ENCODE measurements around the gene CEP70. TPM values are rescaled to one million over a fixed set of nuclear protein-coding genes. Genes with fewer than 3 reads are reported as not detected.
"Not testable (repeated sequence)": the region's sequence is repeated elsewhere in the genome, so short reads cannot be mapped to it uniquely, and the experiment has no call there.

Gene CEP70
- total and polyA plus RNA-seq, 5 donors = 17.0 to 46.9 (median 38.5) TPM

DNA sequence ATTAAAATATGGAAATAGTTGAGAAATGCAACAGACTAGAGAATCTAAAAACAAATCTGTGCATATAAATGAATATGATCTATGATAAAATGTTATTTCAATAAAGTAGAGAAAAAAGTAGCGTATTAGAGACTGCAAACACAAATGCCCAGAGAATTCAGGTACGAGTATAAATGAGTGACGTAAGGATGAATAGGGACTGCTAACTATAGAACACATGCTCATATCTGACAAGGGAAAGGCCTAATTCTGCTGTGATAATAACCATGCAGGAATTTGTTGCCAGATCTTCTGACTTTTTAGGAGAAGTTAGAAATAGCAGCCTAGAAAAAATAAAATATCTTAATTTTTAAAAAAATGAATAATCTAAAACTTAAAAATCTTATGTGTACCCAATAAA is 86.5 kb downstream of the CEP70 start:
- intact Hi-C loops (cut with DNase I) = no loop called here
- Histone ChIP-seq H3K9me3 (ENCODE audit: control insufficient read depth, low read length) (no peaks in the 10 kb centered on the region), H3K4me1 (ENCODE audit: control insufficient read depth, insufficient read depth, low read length) (no peaks in the 10 kb centered on the region), H3K27ac (ENCODE audit: low read length) (no peak overlapping the region), H3K27me3 (ENCODE audit: control insufficient read depth, insufficient read depth) (no peaks in the 10 kb centered on the region), H3K4me3 (ENCODE audit: low read length) (no peak overlapping the region)
- no peak for ATAC-seq
- 83% methylated on average over 3 of the region's 3 CpGs for WGBS
- no peak for DNase-seq

GRCh38 chr3:138498991-138499390 is 95.1 kb downstream of the CEP70 start:
- DNase-seq (no peak), ATAC-seq (no peak)
- no peaks in the 10 kb centered on the region for H3K27me3 ChIP-seq (ENCODE audit: control insufficient read depth, insufficient read depth)
- intact Hi-C loops (cut with DNase I) = no loop called here
- no peaks in the 10 kb centered on the region for H3K9me3 ChIP-seq (ENCODE audit: control insufficient read depth, low read length)
- H3K27ac ChIP-seq (ENCODE audit: low read length) = no peak overlapping the region
- H3K4me3 ChIP-seq (ENCODE audit: low read length) = no peak overlapping the region
- no peaks in the 10 kb centered on the region for H3K4me1 ChIP-seq (ENCODE audit: control insufficient read depth, insufficient read depth, low read length)

- H3K4me3 ChIP-seq (ENCODE audit: low read length) = no peak overlapping the region
- DNase-seq = no peak
- no peaks in the 10 kb centered on the region for H3K9me3 ChIP-seq (ENCODE audit: control insufficient read depth, low read length)
- H3K4me1 ChIP-seq (ENCODE audit: control insufficient read depth, insufficient read depth, low read length) = peaks cover 6% of the 10 kb centered on the region
- 97% methylated on average over 1 of the region's 1 CpG for WGBS
- H3K27ac ChIP-seq (ENCODE audit: low read length) = no peak overlapping the region
- no peak for ATAC-seq
- intact Hi-C loops (cut with DNase I) = no loop called here
- H3K27me3 ChIP-seq (ENCODE audit: control insufficient read depth, insufficient read depth) = no peaks in the 10 kb centered on the region
These were observed 96.2 kb downstream of the CEP70 start for GRCh38 chr3:138497851-138498250.

- Histone ChIP-seq H3K4me1 (ENCODE audit: control insufficient read depth, insufficient read depth, low read length) (peaks cover 7% of the 10 kb centered on the region), H3K4me3 (ENCODE audit: low read length) (no peak overlapping the region), H3K27me3 (ENCODE audit: control insufficient read depth, insufficient read depth) (no peaks in the 10 kb centered on the region), H3K27ac (ENCODE audit: low read length) (no peak overlapping the region), H3K9me3 (ENCODE audit: control insufficient read depth, low read length) (no peaks in the 10 kb centered on the region)
- DNase-seq (no peak), ATAC-seq (no peak)
- intact Hi-C loops (cut with DNase I) = no loop called here
These were observed 97.0 kb downstream of the CEP70 start for GRCh38 chr3:138497021-138497420.

DNA sequence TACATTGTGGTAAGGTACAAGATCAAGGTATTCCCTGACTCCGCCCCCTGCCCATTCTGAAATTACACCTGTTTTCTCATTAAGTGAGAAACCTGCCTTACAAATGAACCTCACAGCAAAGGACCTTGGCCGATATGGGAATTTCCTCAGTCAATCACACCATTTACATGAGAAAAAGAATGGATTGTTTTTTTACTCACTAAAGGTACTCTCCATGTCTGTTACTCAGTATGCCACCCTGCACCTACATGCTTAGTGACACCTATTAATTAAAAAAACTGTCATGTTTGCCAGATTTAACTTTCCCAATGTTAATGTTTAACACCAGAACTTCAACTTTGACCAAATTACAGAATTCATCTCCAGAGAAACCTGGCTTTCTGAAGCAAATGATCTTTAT is 97.6 kb downstream of the CEP70 start:
- ATAC-seq (no peak), DNase-seq (no peak)
- H3K4me3 ChIP-seq (ENCODE audit: low read length) = no peak overlapping the region
- intact Hi-C loops (cut with DNase I) = no loop called here
- H3K9me3 ChIP-seq (ENCODE audit: control insufficient read depth, low read length) = no peaks in the 10 kb centered on the region
- 94% methylated on average over 2 of the region's 2 CpGs for WGBS
- H3K4me1 ChIP-seq (ENCODE audit: control insufficient read depth, insufficient read depth, low read length) = peaks cover 7% of the 10 kb centered on the region
- H3K27me3 ChIP-seq (ENCODE audit: control insufficient read depth, insufficient read depth) = no peaks in the 10 kb centered on the region
- H3K27ac ChIP-seq (ENCODE audit: low read length) = no peak overlapping the region

- ATAC-seq; H3K4me3 ChIP-seq (ENCODE audit: low read length); H3K4me1 ChIP-seq (ENCODE audit: control insufficient read depth, insufficient read depth, low read length); H3K27ac ChIP-seq (ENCODE audit: low read length); DNase-seq; intact Hi-C loops (cut with DNase I); H3K27me3 ChIP-seq (ENCODE audit: control insufficient read depth, insufficient read depth); H3K9me3 ChIP-seq (ENCODE audit: control insufficient read depth, low read length): not testable (repeated sequence)
- WGBS = 80% methylated on average over 3 of the region's 3 CpGs
These were observed 98.4 kb downstream of the CEP70 start for GRCh38 chr3:138495638-138496037.

DNA sequence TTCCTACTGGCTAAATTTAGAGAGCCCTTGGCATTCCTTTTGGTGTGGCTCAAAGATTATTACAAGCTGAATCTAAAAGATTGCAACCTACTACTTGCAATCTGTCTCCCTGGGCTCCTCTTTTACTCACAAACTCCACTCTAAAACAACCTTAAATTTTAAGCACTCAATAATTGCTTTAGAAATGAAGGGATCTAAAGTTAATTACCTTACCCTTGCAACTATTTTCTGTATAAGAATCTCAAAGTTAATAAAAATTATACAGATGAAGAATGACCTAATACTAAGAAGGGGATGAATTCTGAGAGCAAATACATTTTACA is 99.5 kb downstream of the CEP70 start:
- no peaks in the 10 kb centered on the region for H3K27me3 ChIP-seq (ENCODE audit: control insufficient read depth, insufficient read depth)

GRCh38 chr3:138493804-138494606 is 100.1 kb downstream of the CEP70 start:
- H3K4me1 ChIP-seq (ENCODE audit: control insufficient read depth, insufficient read depth, low read length) = peaks cover 7% of the 10 kb centered on the region
- no peak overlapping the region for H3K4me3 ChIP-seq (ENCODE audit: low read length)
- no peaks in the 10 kb centered on the region for H3K9me3 ChIP-seq (ENCODE audit: control insufficient read depth, low read length)
- intact Hi-C loops (cut with DNase I) = no loop called here
- WGBS = 80% methylated on average over 3 of the region's 3 CpGs
- H3K27me3 ChIP-seq (ENCODE audit: control insufficient read depth, insufficient read depth) = no peaks in the 10 kb centered on the region
- peak; percentile 78 to 79 for ATAC-seq
- no peak for DNase-seq
- peak overlapping the region; percentile 78 for H3K27ac ChIP-seq (ENCODE audit: low read length)

More for the DNA sequence above, 99.5 kb downstream of the CEP70 start:
- intact Hi-C loops (cut with DNase I) = no loop called here
- no peaks in the 10 kb centered on the region for H3K9me3 ChIP-seq (ENCODE audit: control insufficient read depth, low read length)
- no peak for ATAC-seq
- no peak overlapping the region for H3K4me3 ChIP-seq (ENCODE audit: low read length)
- H3K4me1 ChIP-seq (ENCODE audit: control insufficient read depth, insufficient read depth, low read length) = peaks cover 7% of the 10 kb centered on the region
- no peak for DNase-seq
- H3K27ac ChIP-seq (ENCODE audit: low read length) = no peak overlapping the region

GRCh38 chr3:138492980-138493675 is 100.9 kb downstream of the CEP70 start:
- peak; percentile 26 to 38 for ATAC-seq
- Histone ChIP-seq H3K27me3 (ENCODE audit: control insufficient read depth, insufficient read depth) (no peaks in the 10 kb centered on the region), H3K4me1 (ENCODE audit: control insufficient read depth, insufficient read depth, low read length) (peaks cover 7% of the 10 kb centered on the region), H3K27ac (ENCODE audit: low read length) (peak overlapping the region; percentile 92), H3K4me3 (ENCODE audit: low read length) (no peak overlapping the region), H3K9me3 (ENCODE audit: control insufficient read depth, low read length) (no peaks in the 10 kb centered on the region)
- WGBS = 89% methylated on average over 4 of the region's 4 CpGs
- no peak for DNase-seq
- intact Hi-C loops (cut with DNase I) = no loop called here

GRCh38 chr3:138491971-138492370 is 102.1 kb downstream of the CEP70 start:
- Histone ChIP-seq H3K9me3 (ENCODE audit: control insufficient read depth, low read length) (no peaks in the 10 kb centered on the region), H3K27ac (ENCODE audit: low read length) (peak overlapping the region; percentile 40), H3K4me3 (ENCODE audit: low read length) (no peak overlapping the region), H3K4me1 (ENCODE audit: control insufficient read depth, insufficient read depth, low read length) (peaks cover 7% of the 10 kb centered on the region), H3K27me3 (ENCODE audit: control insufficient read depth, insufficient read depth) (no peaks in the 10 kb centered on the region)
- intact Hi-C loops (cut with DNase I) = no loop called here
- DNase-seq (no peak), ATAC-seq (no peak)
- WGBS = 98% methylated on average over 1 of the region's 1 CpG

DNA sequence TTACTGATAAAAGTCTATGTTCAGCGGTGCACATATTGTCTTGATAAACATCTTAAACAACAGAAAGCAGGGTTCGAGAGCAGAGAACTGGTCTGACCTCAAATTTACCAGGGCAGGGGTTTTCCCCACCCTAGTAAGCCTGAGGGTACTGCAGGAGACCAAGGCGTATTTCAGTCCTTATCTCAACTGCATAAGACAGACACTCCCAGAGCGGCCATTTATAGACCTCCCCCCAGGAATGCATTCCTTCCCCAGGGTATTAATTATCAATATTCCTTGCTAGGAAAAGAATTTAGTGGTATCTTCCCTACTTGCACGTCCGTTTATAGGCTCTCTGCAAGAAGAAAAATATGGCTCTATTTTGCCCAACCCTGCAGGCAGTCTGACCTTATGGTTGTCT is 107.5 kb downstream of the CEP70 start:
- DNase-seq; H3K27ac ChIP-seq (ENCODE audit: low read length); H3K27me3 ChIP-seq (ENCODE audit: control insufficient read depth, insufficient read depth); ATAC-seq; H3K4me3 ChIP-seq (ENCODE audit: low read length); H3K4me1 ChIP-seq (ENCODE audit: control insufficient read depth, insufficient read depth, low read length); H3K9me3 ChIP-seq (ENCODE audit: control insufficient read depth, low read length); intact Hi-C loops (cut with DNase I): not testable (repeated sequence)
- 91% methylated on average over 6 of the region's 6 CpGs for WGBS

Measured in right cardiac atrium (tissue), 5 donors.